K562 (cell line): ENCODE data around the gene GRIP1.

Experiments used
- BHLHE40 ChIP-seq: IDR thresholded peaks from 2 replicates; pipeline ENCODE4 v1.6.1; 2011; ENCODE audit warnings: low read length, improper control_type of control experiment
- CBFA2T3 ChIP-seq: fragments of 450-650 bp; IDR thresholded peaks from 2 replicates; pipeline ENCODE4 v1.6.1; 2017
- EZH2 ChIP-seq: IDR thresholded peaks from 2 replicates; pipeline ENCODE4 v1.6.1; 2012; ENCODE audit warnings: low read depth, mild to moderate bottlenecking, inconsistent platforms, low read length, borderline replicate concordance
- FOXK1 ChIP-seq: sonication (generic); formaldehyde crosslinking; IDR thresholded peaks from 2 replicates; pipeline ENCODE4 v1.8.0; 2022; ENCODE audit warnings: missing genetic modification reagents, mild to moderate bottlenecking, borderline replicate concordance
- NFRKB ChIP-seq: fragments of 450-650 bp; IDR thresholded peaks from 2 replicates; pipeline ENCODE4 v1.6.1; 2016; ENCODE audit warnings: low read depth
- NR1H2 ChIP-seq: sonication (generic); formaldehyde crosslinking; IDR thresholded peaks from 2 replicates; pipeline ENCODE4 v1.4.0; 2020; ENCODE audit warnings: mild to moderate bottlenecking, missing genetic modification reagents
- PRMT5 ChIP-seq: sonication (generic); formaldehyde crosslinking; IDR thresholded peaks from 2 replicates; pipeline ENCODE4 v1.5.0; 2020; ENCODE audit warnings: missing genetic modification reagents
- PRPF4 ChIP-seq: fragments of 200-400 bp; formaldehyde crosslinking; IDR thresholded peaks from one replicate; pipeline ENCODE4 v1.6.1; 2017; ENCODE audit warnings: low read length, low read depth, mild to moderate bottlenecking; ENCODE audit not compliant: insufficient read depth, poor library complexity, severe bottlenecking
- SETDB1 ChIP-seq: IDR thresholded peaks from one replicate; pipeline ENCODE4 v1.6.1; 2012; ENCODE audit warnings: low read length, control low read depth, inconsistent platforms
- TGIF2 ChIP-seq: sonication (generic); formaldehyde crosslinking; IDR thresholded peaks from 2 replicates; pipeline ENCODE4 v1.8.1; 2022; ENCODE audit warnings: mild to moderate bottlenecking, missing genetic modification reagents, moderate library complexity
- ZNF121 ChIP-seq: sonication (generic); formaldehyde crosslinking; conservative IDR thresholded peaks from 2 replicates; pipeline ENCODE4 v1.8.0; 2022; ENCODE audit warnings: missing genetic modification reagents
- TF ChIP-seq, protein P1 (sequence below): fragments of 450-650 bp; formaldehyde crosslinking; IDR thresholded peaks from 2 replicates; pipeline ENCODE4 v1.4.0; 2022; ENCODE audit warnings: mild to moderate bottlenecking, moderate library complexity
- TF ChIP-seq, protein P2 (sequence below): fragments of 250-450 bp; sonication (Bioruptor Pico); IDR thresholded peaks from 2 replicates; pipeline ENCODE4 v1.8.0; 2021; ENCODE audit warnings: moderate library complexity, mild to moderate bottlenecking, inconsistent platforms
- TF ChIP-seq, protein P3 (sequence below): IDR thresholded peaks from 3 replicates; pipeline ENCODE4 v1.6.1; 2011; ENCODE audit warnings: borderline replicate concordance, mild to moderate bottlenecking, moderate library complexity; ENCODE audit not compliant: insufficient read length; ENCODE audit errors: extremely low read depth

DNA sequence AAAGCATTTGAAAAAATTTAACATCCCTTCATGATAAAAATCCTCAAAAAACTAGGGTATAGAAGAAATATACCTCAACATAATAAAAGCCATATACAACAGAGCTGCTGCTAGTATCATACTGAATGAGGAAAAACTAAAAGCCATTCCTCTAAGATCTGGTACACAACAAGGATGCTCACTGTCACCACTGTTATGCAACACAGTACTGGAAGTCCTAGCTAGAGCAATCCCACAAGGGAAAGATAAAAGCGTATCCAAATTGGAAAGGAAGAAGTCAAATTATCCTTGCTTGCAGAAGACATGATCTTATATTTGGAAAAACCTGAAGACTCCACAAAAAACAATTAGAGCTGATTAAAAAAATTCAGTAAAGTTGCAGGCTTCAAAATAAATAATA, 261.7 kb downstream of the GRIP1 start:
- TF ChIP-seq CBFA2T3 (no peak), PRPF4 (no peak), PRMT5 (CRISPR knock-in tag) (no peak), NR1H2 (no peak), FOXK1 (no peak), NFRKB (no peak), SETDB1 (no peak), TGIF2 (CRISPR knock-in tag) (no peak), BHLHE40 (no peak), EZH2 (no peak), ZNF121 (no peak)
- TF ChIP-seq, protein P1, sequence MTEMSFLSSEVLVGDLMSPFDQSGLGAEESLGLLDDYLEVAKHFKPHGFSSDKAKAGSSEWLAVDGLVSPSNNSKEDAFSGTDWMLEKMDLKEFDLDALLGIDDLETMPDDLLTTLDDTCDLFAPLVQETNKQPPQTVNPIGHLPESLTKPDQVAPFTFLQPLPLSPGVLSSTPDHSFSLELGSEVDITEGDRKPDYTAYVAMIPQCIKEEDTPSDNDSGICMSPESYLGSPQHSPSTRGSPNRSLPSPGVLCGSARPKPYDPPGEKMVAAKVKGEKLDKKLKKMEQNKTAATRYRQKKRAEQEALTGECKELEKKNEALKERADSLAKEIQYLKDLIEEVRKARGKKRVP (CRISPR knock-in tag): no peak
- TF ChIP-seq, protein P2, sequence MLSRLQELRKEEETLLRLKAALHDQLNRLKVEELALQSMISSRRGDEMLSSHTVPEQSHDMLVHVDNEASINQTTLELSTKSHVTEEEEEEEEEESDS (CRISPR knock-in tag): no peak
- TF ChIP-seq, protein P3, sequence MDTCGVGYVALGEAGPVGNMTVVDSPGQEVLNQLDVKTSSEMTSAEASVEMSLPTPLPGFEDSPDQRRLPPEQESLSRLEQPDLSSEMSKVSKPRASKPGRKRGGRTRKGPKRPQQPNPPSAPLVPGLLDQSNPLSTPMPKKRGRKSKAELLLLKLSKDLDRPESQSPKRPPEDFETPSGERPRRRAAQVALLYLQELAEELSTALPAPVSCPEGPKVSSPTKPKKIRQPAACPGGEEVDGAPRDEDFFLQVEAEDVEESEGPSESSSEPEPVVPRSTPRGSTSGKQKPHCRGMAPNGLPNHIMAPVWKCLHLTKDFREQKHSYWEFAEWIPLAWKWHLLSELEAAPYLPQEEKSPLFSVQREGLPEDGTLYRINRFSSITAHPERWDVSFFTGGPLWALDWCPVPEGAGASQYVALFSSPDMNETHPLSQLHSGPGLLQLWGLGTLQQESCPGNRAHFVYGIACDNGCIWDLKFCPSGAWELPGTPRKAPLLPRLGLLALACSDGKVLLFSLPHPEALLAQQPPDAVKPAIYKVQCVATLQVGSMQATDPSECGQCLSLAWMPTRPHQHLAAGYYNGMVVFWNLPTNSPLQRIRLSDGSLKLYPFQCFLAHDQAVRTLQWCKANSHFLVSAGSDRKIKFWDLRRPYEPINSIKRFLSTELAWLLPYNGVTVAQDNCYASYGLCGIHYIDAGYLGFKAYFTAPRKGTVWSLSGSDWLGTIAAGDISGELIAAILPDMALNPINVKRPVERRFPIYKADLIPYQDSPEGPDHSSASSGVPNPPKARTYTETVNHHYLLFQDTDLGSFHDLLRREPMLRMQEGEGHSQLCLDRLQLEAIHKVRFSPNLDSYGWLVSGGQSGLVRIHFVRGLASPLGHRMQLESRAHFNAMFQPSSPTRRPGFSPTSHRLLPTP: no peak
